NCI-H146 treated with DMSO at 0.1 percent for 48 hours (cell line): ENCODE measurements around the gene TEAD2.
A peak's percentile ranks its signal among the peaks of the same experiment; 100 is the strongest.

ENCODE experiments used
- DNase-seq: peaks from one replicate; lab custom pipeline; 2025; ENCODE audit not compliant: unreplicated experiment; lab: John Stamatoyannopoulos, UW

TEAD2 gene

DNA sequence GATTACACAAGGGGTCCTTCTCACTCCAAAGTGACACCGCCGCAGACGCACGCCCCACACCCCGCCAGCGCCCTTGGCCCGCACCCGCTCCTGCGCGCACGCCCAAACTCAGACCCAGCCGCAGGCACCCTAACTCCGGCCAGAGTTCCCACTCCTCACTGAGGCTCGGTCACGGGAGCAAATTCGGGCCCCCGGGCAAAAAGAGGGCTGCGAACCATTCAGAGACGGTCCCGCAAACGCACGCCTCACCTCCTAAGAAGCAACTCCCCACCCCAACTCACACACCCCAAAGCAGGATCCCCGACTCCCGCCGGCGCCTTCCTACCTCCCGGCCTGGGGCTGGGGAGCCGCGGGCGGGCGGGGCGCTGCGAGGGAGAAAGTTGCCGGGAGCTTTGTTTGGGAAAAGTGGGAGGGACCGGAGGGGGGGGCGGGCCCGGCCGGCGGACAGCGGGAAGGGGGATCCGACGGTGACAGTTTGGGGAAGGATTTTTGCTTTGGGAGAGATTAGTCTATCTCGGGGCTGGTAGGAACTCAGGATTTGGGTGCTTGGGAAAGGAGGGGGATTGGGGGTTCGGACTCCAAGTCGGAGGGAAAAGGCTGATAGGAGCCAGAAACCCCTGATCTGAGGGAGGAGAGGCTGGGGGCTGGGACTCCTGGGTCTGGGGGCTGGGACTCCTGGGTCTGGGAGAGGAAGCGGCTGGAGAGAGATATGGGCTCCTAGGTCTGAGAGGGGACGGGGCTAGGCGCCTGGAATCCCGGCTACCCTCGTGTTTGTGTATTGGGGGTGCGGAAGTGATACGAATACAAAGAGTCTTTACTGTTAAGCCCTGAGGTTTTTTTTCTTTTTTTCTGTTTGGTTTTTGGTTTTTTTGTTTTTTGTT, at the start of gene TEAD2:
Gene TEAD2 (minus strand): TSS at position 369 of the 881 bp plus-strand sequence. CDS start 2,341 bp downstream, outside the sequence.
- DNase-seq = no peak

- no peak for DNase-seq
Observed at GRCh38 chr19:49411681-49412326, 49.6 kb upstream of the TEAD2 start.

DNA sequence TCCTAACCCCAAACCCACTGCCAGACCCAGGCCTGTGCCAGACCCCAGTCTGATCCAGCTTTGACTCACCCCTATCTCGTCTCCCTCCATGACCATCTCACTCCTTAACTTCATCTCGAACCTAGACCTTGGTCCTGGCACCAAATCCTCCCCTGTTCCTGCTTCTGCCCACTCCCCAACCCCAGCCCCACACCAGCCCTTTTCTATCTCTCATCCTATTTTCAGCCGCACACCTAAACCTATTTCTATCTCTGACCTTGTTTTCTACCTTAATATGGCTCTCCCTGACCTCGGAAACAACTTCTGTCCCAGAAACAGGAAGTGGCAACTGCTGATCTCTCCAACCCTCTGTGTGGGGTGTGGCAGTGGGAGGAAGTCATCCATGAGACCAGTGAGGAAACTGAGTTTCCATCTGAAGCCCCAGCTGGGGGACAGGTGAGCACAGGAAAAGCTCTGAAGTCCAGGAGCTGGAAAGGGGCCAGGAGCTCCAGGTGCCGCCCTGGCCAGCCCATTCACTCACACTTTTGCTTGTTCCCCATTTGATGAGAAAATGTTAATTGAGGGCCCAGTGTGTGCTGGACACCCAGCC, 47.3 kb upstream of the TEAD2 start:
- peak; percentile 19 for DNase-seq

- no peak for DNase-seq
Observed at GRCh38 chr19:49408816-49409440, 46.7 kb upstream of the TEAD2 start.

DNA sequence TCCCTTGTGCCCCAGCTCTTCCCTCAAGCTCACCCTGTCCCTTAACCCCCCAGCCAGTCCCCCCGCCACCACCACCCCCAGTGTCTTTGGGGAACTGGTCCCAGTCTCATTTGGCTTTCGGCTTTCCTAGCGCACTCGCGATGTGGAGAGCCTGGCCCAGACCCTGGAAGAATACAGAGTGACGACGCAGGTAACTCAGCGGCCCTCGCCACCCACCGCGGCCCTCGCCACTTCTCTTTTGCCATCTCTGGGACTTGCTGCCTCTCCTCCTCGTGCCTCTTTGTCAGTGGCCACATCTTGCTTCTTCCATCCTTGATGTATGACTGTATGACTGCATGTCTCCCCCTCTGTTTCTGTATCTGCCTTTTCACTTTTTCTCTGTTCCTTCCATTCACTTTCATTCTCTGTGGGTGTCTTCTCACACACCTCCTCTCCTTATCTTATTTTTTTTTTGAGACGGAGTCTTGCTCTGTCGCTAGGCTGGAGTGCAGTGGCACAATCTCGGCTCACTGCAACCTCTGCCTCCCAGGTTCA, 45.3 kb upstream of the TEAD2 start:
- DNase-seq = no peak

GRCh38 chr19:49407079-49407478, 44.9 kb upstream of the TEAD2 start:
- no peak for DNase-seq

DNA sequence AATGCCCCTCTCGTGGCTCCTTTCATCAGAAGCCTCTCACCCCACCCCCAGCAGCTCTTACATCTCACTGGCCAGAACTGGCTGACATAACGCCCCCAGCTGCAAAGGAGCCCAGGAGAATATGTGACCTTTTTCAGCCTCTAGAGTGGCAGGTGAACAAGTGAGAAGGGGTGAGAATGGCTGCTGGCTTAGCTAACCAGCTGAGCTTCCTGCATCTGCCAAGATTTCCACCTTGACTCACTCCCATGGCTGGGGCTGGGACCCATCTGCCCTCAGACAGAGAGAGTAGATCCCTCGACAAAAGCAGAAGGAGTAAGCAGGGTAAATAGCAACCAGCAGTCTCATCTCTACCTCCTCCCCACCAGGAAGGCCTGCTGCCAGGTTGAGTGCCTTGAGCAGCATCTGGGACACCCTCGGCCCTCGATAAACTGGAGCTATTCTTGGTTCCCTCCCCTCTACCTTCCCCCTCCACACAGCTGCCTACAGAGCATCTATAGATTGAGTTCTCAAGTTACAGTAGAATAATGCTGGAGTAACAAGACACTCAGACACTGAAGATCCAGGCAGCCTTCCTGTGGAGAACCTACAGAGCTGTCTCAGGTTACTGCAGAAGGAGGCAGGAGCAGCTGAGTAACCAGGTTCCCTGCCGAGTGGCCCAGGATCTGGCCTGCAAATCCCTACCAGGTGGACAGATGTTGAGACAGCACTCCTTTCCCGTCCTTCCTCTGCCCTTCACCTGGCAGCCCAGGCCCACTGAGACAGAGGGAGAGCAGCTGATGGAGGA, 41.4 kb upstream of the TEAD2 start:
- DNase-seq = peak; percentile 98

DNA sequence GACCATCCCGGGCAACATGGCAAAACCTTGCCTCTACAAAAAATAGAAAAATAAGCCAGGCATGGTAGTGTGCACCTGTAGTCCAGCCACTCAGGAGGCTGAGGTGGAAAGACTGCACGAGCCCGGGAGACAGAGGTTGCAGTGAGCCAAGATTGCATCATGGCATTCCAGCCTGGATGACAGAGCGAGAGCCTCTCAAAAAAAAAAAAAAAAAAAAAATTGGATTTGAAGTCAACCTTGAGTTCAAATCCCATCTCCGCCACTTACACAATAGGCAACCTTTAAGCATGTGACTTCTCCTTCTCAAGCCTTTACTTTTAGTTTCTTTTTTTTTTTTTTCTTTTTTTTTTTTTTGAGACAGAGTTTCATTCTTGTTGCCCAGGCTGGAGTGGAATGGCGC, 37.8 kb upstream of the TEAD2 start:
- DNase-seq = no peak

DNA sequence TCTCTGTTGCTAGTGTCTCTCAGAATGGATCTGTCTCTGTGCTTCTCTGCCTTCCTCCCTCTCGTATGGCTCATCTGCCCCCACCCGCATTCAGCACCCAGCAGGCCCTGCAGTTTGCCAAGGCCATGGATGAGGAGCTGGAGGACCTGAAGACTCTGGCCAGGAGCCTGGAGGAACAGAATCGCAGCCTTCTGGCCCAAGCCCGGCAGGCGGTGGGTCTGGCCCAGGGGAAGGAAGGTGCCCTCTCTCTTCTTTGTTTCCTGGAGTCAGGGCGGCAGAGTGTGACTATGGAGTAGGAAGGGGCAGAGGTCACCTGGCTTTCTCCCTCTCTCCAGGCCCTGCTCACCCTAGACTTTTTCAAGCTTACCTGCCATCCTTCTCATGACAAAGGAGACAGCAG, 36.7 kb upstream of the TEAD2 start:
- DNase-seq = no peak

DNA sequence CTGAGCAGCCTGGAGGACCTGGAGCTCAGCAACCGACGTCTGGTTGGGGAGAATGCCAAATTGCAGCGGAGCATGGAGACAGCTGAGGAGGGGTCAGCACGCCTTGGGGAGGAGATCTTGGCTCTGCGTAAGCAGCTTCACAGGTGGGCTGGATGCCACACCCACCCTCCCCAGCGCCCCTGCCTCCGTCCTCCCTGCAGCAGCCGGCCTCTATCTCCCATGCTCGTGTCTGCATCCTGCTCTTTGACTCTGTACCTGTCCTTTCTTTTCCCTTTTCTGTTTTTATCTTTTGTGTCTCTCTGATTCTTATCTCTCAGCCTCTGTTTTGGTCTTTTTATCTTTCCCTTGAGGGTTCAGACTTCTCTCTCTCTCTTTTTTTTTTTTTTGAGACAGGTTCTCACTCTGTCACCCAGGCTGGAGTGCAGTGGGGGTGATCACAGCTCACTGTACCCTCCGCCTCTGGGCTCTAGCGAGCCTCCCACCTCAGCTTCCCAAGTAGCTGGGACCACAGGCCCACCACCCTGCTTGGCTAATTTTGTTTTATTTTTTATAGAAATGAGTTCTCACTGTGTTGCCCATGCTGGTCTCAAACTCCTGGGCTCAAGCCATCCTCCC, 35.9 kb upstream of the TEAD2 start:
- DNase-seq = no peak

DNA sequence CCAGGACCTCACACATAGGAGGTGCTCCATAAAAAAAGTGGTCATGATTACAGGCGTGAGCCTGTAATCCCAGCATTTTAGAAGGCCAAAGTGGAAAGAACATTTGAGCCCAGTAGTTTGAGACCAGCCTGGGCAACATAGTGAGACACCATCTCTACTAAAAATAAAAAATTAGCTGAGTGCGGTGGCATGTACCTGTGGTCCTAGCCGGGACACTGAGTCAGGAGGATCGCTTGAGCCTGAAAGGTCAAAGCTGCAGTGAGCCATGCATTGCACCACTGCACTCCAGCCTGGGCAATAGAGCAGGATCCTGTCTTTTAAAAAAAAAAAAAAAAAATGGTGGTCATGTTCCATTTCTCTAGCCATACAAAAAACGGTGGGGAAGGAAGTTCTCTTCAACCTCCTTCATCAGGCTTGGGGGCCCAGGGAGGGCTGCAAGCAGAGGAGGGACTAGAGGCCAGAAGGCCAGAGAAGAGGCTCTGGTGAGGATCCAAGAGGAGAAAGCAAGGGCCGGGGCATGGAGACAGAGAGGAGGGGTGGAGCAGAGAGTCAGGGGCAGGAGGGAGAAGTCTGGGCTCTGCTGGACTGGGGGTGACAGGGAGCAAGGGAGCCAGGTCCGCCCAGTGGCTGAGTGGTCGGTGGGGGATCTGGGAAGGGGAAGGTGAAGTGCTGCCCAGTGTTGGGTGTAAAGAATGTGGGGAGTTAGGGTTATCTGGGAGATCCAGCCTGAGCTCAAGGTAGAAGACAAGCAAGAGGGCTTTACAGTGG, 34.7 kb upstream of the TEAD2 start:
- DNase-seq = no peak

DNA sequence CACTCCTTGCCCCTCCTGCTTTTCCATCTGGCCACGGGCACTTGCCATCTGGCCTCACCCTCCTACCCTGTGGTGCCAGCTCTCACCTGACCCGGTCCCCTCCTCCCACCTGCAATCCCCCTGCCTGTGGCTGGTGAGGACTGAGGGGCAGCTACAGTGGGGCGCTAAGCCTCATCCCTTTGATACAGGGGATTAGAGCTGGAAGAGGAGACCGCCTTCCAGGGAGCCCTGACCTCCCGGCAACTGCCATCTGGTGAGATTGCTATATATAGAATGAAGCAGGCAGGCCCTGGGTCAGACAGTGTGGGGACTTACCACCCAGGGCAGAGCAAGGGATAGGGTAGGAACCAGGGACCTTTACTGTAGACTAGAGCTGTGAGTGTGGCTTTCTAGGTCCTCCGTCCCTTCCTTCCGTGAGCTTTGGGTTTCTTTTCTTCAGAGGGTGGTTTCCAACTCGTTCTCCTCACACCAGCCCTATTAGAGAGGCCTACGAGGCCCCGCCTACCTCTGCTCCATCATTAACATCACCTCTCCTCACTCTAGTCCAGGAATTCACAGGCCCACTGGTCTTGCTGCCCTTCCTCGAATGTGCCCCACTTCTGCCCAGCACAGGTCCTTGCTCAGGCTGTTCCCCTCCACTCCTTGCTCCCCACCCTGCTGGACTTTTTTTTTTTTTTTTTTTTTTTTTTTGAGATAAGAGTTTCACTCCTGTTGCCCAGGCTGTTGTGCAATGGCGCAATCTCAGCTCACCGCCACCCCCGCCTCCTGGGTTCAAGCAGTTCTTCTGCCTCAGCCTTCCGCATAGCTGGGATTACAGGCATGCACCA, 33.6 kb upstream of the TEAD2 start:
- DNase-seq = no peak

- no peak for DNase-seq
Observed at GRCh38 chr19:49393881-49394280, 31.7 kb upstream of the TEAD2 start.

DNA sequence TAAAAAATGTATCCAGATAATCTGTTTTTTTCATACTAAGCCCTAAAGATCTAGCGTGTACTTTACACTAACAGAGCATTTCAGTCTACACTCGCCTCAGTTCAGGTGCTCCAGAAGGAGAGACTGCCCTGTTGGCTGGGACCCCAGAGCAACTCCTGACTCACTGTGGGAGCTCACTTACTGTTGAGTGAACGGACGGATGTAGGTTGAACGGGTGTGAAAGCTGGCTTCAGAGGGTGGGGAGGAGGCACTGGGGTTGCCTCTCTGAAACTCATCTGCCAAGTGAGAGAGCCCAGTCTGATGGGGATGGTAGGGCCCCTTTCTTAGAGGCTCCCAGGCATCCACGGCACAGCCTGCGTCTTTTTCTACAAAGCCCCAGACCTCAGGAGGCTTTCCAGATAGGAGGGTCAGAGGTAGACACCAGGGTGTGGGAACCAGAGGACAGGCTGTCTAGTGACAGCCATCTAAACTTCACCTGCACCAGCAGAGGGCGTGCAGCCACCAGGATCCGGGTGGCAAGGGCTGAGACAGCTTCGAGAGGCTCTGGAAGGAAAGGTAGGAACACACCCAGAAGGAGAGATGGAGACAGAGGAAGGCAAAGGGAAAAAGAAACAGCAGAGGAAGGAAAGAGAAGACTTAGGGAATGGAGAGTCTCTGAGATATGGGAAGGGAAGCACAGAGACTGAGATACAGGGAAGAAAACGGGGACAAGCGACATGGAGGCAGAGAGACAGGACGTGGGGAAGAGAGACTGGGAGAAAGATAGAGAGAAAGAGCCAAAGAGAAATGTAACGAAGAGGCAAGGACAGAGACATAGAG, 29.6 kb upstream of the TEAD2 start:
- DNase-seq = peak; percentile 80

DNA sequence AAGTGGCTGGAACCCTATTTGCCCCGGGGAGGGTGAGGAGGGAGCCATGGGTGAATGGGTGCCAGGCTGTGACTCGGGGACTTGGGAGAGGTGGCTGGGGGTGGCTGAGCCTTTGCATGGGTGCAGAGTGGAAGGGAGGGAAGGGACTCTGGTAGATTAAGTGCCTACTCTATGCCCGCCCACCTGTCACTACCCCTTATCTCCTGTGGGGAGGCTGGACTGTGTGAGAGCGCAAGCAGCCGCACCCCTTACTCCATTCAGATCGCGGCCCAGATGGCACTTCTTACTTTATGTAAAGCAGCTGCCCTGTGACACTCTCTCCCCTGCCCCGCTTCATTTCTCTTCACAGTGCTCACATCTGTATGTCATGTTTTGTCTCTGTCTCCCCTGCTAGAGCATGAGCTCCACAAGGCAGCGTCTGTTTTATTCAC, 28.7 kb upstream of the TEAD2 start:
- DNase-seq = no peak

- no peak for DNase-seq
Observed at GRCh38 chr19:49390131-49390928, 28.1 kb upstream of the TEAD2 start.

GRCh38 chr19:49389406-49389805, 27.2 kb upstream of the TEAD2 start:
- DNase-seq = no peak
